Gastroesophageal sphincter (tissue), 3 donors: Measurements from ENCODE around the gene ZAR1.
"Not testable (repeated sequence)": the region's sequence is repeated elsewhere in the genome, so short reads cannot be mapped to it uniquely, and the experiment has no call there.

Experiments
- EP300 ChIP-seq: sonication (generic); formaldehyde crosslinking; IDR thresholded peaks from one replicate; pipeline ENCODE4 v1.6.1; 2017; ENCODE audit warnings: antibody characterized with exemption, mild to moderate bottlenecking
- POLR2A ChIP-seq, 2 donors: fragments of 450-650 bp; IDR thresholded peaks; one replicate each; pipeline ENCODE4 v1.6.1; 2017; ENCODE audit warnings: antibody characterized with exemption in 2 of 2, mild to moderate bottlenecking in 2 of 2, moderate library complexity in 1 of 2
- POLR2AphosphoS5 ChIP-seq: sonication (generic); formaldehyde crosslinking; IDR thresholded peaks from one replicate; pipeline ENCODE4 v1.6.1; 2017; ENCODE audit warnings: antibody characterized with exemption
- TF ChIP-seq, protein P1 (sequence below), 4 experiments: fragments of 200-600 bp in 2 of 4; fragments of 450-650 bp in 2 of 4; sonication (generic) in 1 of 4; IDR thresholded peaks; one replicate each; pipeline ENCODE4 v1.5.1; 2017 to 2019; ENCODE audit warnings: antibody characterized with exemption in 4 of 4, mild to moderate bottlenecking in 2 of 4, moderate library complexity in 2 of 4

DNA sequence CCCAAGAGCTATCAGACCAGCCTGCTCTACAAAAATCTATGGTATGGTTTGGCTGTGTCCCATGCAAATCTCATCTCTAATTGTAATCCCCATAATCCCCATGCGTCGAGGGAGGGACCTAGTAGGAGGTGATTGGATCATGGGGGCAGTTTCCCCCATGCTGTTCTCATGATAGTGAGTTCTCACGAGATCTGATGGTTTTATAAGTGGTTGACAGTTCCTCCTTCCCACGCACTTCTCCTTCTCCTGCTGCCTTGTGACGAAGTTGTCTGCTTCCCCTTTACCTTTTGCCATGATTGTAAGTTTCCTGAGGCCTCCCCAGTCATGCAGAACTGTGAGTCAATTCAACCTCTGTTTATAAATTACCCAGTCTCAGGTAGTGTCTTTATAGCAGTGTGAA, 49.1 kb upstream of the ZAR1 start:
- TF ChIP-seq POLR2A (IDR thresholded peaks at IDR 0.05); EP300; POLR2AphosphoS5: not testable (repeated sequence)
- TF ChIP-seq, protein P1, sequence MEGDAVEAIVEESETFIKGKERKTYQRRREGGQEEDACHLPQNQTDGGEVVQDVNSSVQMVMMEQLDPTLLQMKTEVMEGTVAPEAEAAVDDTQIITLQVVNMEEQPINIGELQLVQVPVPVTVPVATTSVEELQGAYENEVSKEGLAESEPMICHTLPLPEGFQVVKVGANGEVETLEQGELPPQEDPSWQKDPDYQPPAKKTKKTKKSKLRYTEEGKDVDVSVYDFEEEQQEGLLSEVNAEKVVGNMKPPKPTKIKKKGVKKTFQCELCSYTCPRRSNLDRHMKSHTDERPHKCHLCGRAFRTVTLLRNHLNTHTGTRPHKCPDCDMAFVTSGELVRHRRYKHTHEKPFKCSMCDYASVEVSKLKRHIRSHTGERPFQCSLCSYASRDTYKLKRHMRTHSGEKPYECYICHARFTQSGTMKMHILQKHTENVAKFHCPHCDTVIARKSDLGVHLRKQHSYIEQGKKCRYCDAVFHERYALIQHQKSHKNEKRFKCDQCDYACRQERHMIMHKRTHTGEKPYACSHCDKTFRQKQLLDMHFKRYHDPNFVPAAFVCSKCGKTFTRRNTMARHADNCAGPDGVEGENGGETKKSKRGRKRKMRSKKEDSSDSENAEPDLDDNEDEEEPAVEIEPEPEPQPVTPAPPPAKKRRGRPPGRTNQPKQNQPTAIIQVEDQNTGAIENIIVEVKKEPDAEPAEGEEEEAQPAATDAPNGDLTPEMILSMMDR (IDR thresholded peaks at IDR 0.05), result not testable (repeated sequence)
